ENCODE measurements around the gene ZKSCAN7. TPM values are rescaled to one million over a fixed set of nuclear protein-coding genes. Genes with fewer than 3 reads are reported as not detected.

Gene ZKSCAN7
- polyA plus RNA-seq, 1 of the 3 experiments (the other 2 are of a cell fraction) = 5.4 TPM

DNA sequence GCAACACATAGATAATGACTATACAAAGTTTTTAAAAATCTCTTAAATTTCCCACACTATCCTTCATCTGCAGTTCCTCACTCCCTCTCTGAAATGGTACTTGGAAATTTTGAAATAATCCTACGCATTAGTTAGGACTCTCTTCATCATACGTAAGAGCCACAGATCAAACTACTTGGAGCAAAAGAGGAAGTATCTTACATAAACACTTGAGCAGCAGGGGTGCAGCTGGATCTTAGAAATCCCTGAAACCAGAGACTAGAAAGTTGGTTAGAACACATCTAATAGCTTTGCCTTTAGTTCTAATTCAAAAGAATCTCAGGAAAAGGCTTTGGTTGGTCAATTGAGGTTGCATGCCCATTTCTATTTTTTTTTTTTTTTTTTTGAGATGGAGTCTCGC lies 38.8 kb upstream of the ZKSCAN7 start (continued):
- no peak for TF ChIP-seq FOXJ3 (CRISPR knock-in tag; IDR thresholded peaks at IDR 0.05)
- TF ChIP-seq FOXM1 (IDR thresholded peaks at IDR 0.05; ENCODE audit: low read depth) = no peak
- TF ChIP-seq RCOR1 (IDR thresholded peaks at IDR 0.05; ENCODE audit: low read length) = no peak
- TF ChIP-seq, protein P1, sequence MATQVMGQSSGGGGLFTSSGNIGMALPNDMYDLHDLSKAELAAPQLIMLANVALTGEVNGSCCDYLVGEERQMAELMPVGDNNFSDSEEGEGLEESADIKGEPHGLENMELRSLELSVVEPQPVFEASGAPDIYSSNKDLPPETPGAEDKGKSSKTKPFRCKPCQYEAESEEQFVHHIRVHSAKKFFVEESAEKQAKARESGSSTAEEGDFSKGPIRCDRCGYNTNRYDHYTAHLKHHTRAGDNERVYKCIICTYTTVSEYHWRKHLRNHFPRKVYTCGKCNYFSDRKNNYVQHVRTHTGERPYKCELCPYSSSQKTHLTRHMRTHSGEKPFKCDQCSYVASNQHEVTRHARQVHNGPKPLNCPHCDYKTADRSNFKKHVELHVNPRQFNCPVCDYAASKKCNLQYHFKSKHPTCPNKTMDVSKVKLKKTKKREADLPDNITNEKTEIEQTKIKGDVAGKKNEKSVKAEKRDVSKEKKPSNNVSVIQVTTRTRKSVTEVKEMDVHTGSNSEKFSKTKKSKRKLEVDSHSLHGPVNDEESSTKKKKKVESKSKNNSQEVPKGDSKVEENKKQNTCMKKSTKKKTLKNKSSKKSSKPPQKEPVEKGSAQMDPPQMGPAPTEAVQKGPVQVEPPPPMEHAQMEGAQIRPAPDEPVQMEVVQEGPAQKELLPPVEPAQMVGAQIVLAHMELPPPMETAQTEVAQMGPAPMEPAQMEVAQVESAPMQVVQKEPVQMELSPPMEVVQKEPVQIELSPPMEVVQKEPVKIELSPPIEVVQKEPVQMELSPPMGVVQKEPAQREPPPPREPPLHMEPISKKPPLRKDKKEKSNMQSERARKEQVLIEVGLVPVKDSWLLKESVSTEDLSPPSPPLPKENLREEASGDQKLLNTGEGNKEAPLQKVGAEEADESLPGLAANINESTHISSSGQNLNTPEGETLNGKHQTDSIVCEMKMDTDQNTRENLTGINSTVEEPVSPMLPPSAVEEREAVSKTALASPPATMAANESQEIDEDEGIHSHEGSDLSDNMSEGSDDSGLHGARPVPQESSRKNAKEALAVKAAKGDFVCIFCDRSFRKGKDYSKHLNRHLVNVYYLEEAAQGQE (IDR thresholded peaks at IDR 0.05; ENCODE audit: low read depth, low read length) = no peak
- TF ChIP-seq JUND (IDR thresholded peaks at IDR 0.05) = no peak
- no peak for TF ChIP-seq RXRA (IDR thresholded peaks at IDR 0.05; ENCODE audit: borderline replicate concordance, low read depth)

DNA sequence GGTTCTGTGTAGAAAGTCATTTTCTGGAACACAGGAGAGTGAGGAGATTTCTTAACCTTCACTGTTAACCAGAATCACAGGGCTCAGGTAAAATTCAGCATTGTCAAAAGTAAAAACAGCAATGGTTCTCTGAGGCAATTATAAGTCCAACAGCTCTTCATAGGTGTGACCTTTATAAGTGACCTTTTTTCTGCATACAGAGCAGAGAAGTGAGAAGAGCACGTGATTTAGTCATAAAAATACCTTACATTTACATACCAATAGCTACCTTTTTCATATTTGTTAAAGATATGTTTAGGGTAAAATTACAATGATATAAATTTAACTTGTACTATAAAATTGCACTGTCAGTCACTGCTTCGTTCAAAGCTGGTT lies 36.2 kb upstream of the ZKSCAN7 start:
- Histone ChIP-seq H3K9ac (no peak overlapping the region), H3K4me2 (no peak overlapping the region), H3K27me3 (ENCODE audit: insufficient read depth) (no peaks in the 10 kb centered on the region; the same call in 1 of the 2 replicates), H3F3A (replicated peaks; ENCODE audit: insufficient read depth) (no peaks in the 10 kb centered on the region), H3K4me3 (ENCODE audit: low read depth in 2 of 2, low read length in 1 of 2) (no peak overlapping the region), H2AFZ (ENCODE audit: low read depth) (no peak overlapping the region), H3K79me2 (ENCODE audit: insufficient read depth) (no peaks in the 10 kb centered on the region), H3K9me3 (no peaks in the 10 kb centered on the region), H3K27ac (ENCODE audit: low read depth in 2 of 2, low read length in 1 of 2) (no peak overlapping the region), H4K20me1 (ENCODE audit: insufficient read depth) (no peaks in the 10 kb centered on the region), H3K36me3 (replicated peaks in 1 of 2; ENCODE audit: control insufficient read depth in 1 of 2, insufficient read depth in 2 of 2, low read length in 1 of 2) (no peaks in the 10 kb centered on the region), H3K4me1 (ENCODE audit: control insufficient read depth in 1 of 2, insufficient read depth in 2 of 2, low read depth in 1 of 2, low read length in 1 of 2) (no peaks in the 10 kb centered on the region), H3K9me2 (no peaks in the 10 kb centered on the region)
- TF ChIP-seq FOXJ3 (CRISPR knock-in tag; IDR thresholded peaks at IDR 0.05) = no peak
- TF ChIP-seq JUND (IDR thresholded peaks at IDR 0.05) = no peak
- no peak for TF ChIP-seq SIN3A (IDR thresholded peaks at IDR 0.05; ENCODE audit: borderline replicate concordance, low read depth, low read length)
- no peak for TF ChIP-seq NRF1 (IDR thresholded peaks at IDR 0.05; ENCODE audit: low read depth, low read length)
- TF ChIP-seq TCF12 (IDR thresholded peaks at IDR 0.05) = no peak
- no peak for TF ChIP-seq RAD21 (IDR thresholded peaks at IDR 0.05; ENCODE audit: low read length)
- ChIA-PET CTCF (interaction anchor here (1.0 kb wide), 1 partner anchor 10 kb away, joined by 3 read pairs; no protein-coding TSS in a partner anchor), POLR2A (interaction anchor here (1.3 kb wide), 1 partner anchor 36 kb away, joined by 3 read pairs; the partner anchor contains the start of gene ZKSCAN7)
- WGBS (ENCODE audit: low lambda C conversion rate) = 20% methylated on average over 2 of the region's 2 CpGs
- DNase-seq = no peak

DNA sequence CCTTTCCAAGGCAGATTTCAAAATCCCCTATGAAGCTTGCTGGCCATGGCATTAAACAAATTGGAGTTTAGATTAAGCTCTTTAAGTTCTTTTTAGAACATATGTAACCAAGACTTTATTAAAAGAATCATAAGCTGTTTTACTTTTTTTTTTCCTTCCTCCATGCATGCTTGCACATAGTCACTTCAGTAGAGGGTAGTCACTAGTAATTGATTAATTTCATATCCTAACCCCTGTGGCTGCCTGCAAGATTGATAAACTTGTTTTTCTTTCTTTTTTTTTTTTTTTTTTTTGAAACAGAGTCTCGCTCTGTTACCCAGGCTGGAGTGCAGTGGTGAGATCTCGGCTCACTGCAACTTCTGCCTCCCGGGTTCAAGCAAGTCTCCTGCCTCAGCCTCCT lies 33.3 kb upstream of the ZKSCAN7 start:
- Histone ChIP-seq H3F3A (replicated peaks; ENCODE audit: insufficient read depth) (no peaks in the 10 kb centered on the region), H3K4me3 (ENCODE audit: low read depth in 2 of 2, low read length in 1 of 2) (no peak overlapping the region), H3K4me1 (ENCODE audit: control insufficient read depth in 1 of 2, insufficient read depth in 2 of 2, low read depth in 1 of 2, low read length in 1 of 2) (no peaks in the 10 kb centered on the region), H3K9ac (no peak overlapping the region), H3K4me2 (no peak overlapping the region), H2AFZ (ENCODE audit: low read depth) (no peak overlapping the region), H3K36me3 (replicated peaks in 1 of 2; ENCODE audit: control insufficient read depth in 1 of 2, insufficient read depth in 2 of 2, low read length in 1 of 2) (no peaks in the 10 kb centered on the region), H3K79me2 (ENCODE audit: insufficient read depth) (no peaks in the 10 kb centered on the region), H4K20me1 (ENCODE audit: insufficient read depth) (no peaks in the 10 kb centered on the region), H3K9me3 (no peaks in the 10 kb centered on the region), H3K9me2 (no peaks in the 10 kb centered on the region), H3K27me3 (ENCODE audit: insufficient read depth) (no peaks in the 10 kb centered on the region; the same call in 1 of the 2 replicates), H3K27ac (ENCODE audit: low read depth in 2 of 2, low read length in 1 of 2) (no peak overlapping the region)
- DNase-seq = no peak
- POLR2A ChIA-PET = no interaction called here
- TF ChIP-seq, protein P2, sequence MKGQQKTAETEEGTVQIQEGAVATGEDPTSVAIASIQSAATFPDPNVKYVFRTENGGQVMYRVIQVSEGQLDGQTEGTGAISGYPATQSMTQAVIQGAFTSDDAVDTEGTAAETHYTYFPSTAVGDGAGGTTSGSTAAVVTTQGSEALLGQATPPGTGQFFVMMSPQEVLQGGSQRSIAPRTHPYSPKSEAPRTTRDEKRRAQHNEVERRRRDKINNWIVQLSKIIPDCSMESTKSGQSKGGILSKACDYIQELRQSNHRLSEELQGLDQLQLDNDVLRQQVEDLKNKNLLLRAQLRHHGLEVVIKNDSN (IDR thresholded peaks at IDR 0.05; ENCODE audit: borderline replicate concordance, low read depth) = no peak
- TF ChIP-seq NFIC (IDR thresholded peaks at IDR 0.05; ENCODE audit: borderline replicate concordance) = no peak
- TF ChIP-seq JUND (IDR thresholded peaks at IDR 0.05) = no peak
- TF ChIP-seq NRF1 (IDR thresholded peaks at IDR 0.05; ENCODE audit: low read depth, low read length) = no peak
- no peak for TF ChIP-seq EP300 (IDR thresholded peaks at IDR 0.05; ENCODE audit: borderline replicate concordance in 1 of 2, low read depth in 1 of 2, low read length in 1 of 2)
- TF ChIP-seq, protein P1 (IDR thresholded peaks at IDR 0.05; ENCODE audit: low read depth, low read length) = no peak
- TF ChIP-seq MXI1 (IDR thresholded peaks at IDR 0.05; ENCODE audit: low read depth, low read length) = no peak
- no peak for TF ChIP-seq SMC3 (IDR thresholded peaks at IDR 0.05; ENCODE audit: low read depth, low read length)
- TF ChIP-seq ELF1 (IDR thresholded peaks at IDR 0.05) = no peak
- CTCF ChIA-PET = no interaction called here
- 56% methylated on average over 3 of the region's 3 CpGs for WGBS (ENCODE audit: low lambda C conversion rate)

All from SK-N-SH (cell line).